Dermis microvascular lymphatic vessel endothelial cell (primary cell): ENCODE measurements around the gene KRT4. TPM values are rescaled to one million over a fixed set of nuclear protein-coding genes. Genes with fewer than 3 reads are reported as not detected.

Source experiments
- total RNA-seq: library from RNA; depleted of rRNA; stranded (reverse); fragments of >200 nt; gene quantifications from 2 replicates; pipeline ENCODE4 v1.2.1, GENCODE V29; 2014

KRT4 gene
- total RNA-seq, 1 donor from 2014 or later: not detected

Other genes with a start within 250 kb of the KRT4 start
- not detected in 2 replicates for gene KRT74, start 240.3 kb downstream of the KRT4 start, total RNA-seq
- gene KRT72, start 212.7 kb downstream of the KRT4 start, total RNA-seq: not detected in 2 replicates
- not detected in 2 replicates for gene KRT73, start 195.6 kb downstream of the KRT4 start, total RNA-seq
- gene KRT2, start 161.9 kb downstream of the KRT4 start, total RNA-seq: not detected in 2 replicates
- not detected in 2 replicates for gene KRT1, start 133.7 kb downstream of the KRT4 start, total RNA-seq
- not detected in 2 replicates for gene KRT77, start 110.6 kb downstream of the KRT4 start, total RNA-seq
- gene KRT76, start 36.8 kb downstream of the KRT4 start, total RNA-seq: not detected in 2 replicates
- not detected in 2 replicates for gene KRT3, start 18.0 kb downstream of the KRT4 start, total RNA-seq
- not detected in 2 replicates for gene KRT79, start 20.2 kb upstream of the KRT4 start, total RNA-seq
- gene KRT78, start 34.9 kb upstream of the KRT4 start, total RNA-seq: not detected in 2 replicates
- gene KRT8, start 91.0 kb upstream of the KRT4 start, total RNA-seq: 8.7 and 10.4 TPM in 2 replicates
- 167 and 191 TPM in 2 replicates for gene KRT18, start 135.0 kb upstream of the KRT4 start, total RNA-seq
- gene EIF4B, start 192.3 kb upstream of the KRT4 start, total RNA-seq: 834 and 1,072 TPM in 2 replicates
- gene TNS2, start 235.9 kb upstream of the KRT4 start, total RNA-seq: 16.7 and 26.7 TPM in 2 replicates